Glomerular endothelial cell (primary cell): ENCODE data around the gene CDV3. TPM values are rescaled to one million over a fixed set of nuclear protein-coding genes. Genes with fewer than 3 reads are reported as not detected.
"Not testable (repeated sequence)": the region's sequence is repeated elsewhere in the genome, so short reads cannot be mapped to it uniquely, and the experiment has no call there.

Source experiments
- DNase-seq: peaks from one replicate; pipeline ENCODE4 v3.0.0-alpha.2; 2011; ENCODE audit warnings: low read depth, low spot score; ENCODE audit errors: extremely low read depth
- total RNA-seq: library from RNA; depleted of rRNA; stranded (reverse); fragments of >200 nt; gene quantifications from 2 replicates; pipeline ENCODE4 v1.2.3, GENCODE V29; 2015

The CDV3 gene
- total RNA-seq = 173 and 189 TPM in 2 replicates

- no peak for DNase-seq
Measured at GRCh38 chr3:133573629-133574194, at the start of gene CDV3. Gene CDV3 (plus strand): TSS chr3:133573686. CDS start chr3:133574045, 359 bp downstream.

GRCh38 chr3:133523758-133524157 is 49.7 kb upstream of the CDV3 start:
- DNase-seq = not testable (repeated sequence)

DNA sequence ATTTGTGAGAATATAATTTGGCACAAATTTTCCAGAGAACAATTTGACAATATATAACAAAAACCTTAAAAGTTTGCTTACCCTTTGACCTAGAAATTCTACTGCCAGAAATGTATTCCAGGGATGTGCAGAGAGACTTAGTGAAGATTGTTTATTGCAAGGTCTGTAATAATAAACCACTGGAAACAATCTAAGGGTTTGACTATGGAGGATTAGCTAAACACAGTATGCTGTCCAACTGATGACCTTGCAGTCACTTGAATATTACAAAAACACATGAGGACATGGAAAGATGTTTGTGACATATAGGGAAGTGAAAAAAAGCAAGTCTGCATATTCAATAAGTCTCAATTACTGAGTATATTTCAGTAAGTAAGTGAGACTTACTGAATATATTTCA is 48.1 kb upstream of the CDV3 start:
- DNase-seq = no peak

- DNase-seq = no peak
Measured at GRCh38 chr3:133527081-133527715, 46.3 kb upstream of the CDV3 start.

DNA sequence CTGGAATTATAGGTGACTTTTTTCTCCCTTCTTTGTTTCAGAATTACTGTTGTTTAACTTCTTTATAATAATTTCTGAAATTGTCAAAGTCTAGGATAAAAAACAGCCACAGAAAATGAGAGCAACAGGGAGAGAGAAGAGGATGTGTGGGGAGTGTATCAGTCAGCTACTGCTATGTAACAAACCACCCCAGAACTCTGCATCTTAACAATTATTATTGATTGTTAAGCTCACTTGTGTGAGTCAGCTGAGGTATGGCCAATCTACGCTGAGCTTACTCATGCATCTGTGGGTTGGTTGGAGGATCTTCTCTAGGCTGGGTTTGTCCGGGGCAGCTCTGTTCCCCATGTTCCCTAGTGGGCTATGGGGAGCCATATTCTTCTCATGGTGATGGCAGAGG is 43.7 kb upstream of the CDV3 start:
- DNase-seq = no peak

- DNase-seq = no peak
Measured at GRCh38 chr3:133531981-133532380, 41.5 kb upstream of the CDV3 start.

GRCh38 chr3:133532951-133533350 is 40.5 kb upstream of the CDV3 start:
- no peak for DNase-seq

GRCh38 chr3:133535971-133536881 is 37.3 kb upstream of the CDV3 start:
- no peak for DNase-seq

DNA sequence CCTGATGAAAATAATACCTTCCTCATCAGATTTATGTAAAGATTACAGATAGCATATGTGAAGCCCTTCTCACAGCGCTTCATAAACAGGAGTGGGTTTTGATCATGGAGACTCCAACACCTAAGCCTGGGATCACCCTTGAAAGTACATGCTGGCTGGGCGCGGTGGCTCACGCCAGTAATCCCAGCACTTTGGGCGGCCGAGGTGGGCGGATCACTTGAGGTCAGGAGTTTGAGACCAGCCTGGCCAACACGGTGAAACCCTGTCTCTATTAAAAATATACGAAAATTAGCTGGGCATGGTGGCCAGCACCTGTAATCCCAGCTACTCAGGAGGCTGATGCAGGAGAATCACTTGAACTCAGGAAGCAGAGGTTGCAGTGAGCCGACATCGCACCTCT is 36.4 kb upstream of the CDV3 start:
- not testable (repeated sequence) for DNase-seq

DNA sequence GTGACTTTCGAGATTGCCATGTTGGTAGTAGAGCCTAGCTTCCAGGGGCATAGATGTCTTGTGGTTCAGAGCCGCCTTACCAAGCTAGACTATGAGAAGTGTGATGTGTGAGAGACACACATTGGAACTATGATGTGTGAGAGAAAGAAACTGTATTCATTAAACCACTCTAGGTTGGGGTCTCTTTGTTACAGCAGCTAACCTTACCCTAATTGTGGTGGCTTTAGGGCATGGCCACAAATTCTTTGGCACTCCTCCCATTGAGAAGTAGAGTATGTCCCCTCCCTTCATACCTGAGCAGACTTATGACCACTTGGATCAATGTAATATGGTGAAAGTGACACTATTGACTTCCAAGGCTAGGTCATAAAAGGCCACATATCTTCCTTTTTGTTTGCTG is 35.3 kb upstream of the CDV3 start:
- no peak for DNase-seq

- DNase-seq = peak; percentile 89
Measured at GRCh38 chr3:133540896-133541674, 32.4 kb upstream of the CDV3 start.

DNA sequence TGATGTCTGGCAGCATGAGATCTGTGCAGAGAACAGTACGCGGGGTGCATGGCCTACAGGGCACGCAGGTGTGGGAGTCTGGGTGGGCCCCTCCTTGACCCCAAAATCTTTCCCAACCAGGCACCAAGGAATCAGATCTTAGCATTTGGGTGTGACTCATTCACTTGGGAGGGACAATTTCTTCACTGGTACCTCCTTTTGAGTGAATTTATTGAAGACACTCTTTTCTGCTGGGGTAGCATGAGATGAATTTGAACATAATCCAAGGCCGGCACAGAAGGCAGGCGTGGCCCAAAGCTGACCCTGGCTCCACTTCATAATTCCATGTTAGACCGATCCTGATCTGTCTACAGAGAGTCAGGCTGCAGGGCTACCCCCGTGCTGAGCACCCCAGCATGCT is 30.6 kb upstream of the CDV3 start:
- no peak for DNase-seq

DNA sequence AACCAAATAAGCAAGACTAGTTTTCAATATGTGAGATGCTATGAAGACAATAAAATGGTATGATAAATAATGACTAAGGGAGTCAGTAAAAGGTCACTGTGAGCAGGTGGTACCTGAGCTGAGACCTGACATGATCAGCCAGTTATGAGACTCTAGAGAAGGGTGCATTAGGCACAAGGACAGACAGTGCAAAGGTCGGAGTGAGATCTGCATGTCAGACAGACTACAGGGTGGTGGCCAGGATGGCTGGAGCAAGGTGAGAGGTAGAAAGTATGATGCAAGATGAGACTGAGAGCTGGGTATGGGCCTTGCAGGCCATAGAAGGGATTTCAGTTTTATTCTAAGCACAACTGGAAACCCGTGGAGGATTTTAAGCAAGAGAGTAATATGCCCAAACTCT is 28.5 kb upstream of the CDV3 start:
- DNase-seq = not testable (repeated sequence)

DNA sequence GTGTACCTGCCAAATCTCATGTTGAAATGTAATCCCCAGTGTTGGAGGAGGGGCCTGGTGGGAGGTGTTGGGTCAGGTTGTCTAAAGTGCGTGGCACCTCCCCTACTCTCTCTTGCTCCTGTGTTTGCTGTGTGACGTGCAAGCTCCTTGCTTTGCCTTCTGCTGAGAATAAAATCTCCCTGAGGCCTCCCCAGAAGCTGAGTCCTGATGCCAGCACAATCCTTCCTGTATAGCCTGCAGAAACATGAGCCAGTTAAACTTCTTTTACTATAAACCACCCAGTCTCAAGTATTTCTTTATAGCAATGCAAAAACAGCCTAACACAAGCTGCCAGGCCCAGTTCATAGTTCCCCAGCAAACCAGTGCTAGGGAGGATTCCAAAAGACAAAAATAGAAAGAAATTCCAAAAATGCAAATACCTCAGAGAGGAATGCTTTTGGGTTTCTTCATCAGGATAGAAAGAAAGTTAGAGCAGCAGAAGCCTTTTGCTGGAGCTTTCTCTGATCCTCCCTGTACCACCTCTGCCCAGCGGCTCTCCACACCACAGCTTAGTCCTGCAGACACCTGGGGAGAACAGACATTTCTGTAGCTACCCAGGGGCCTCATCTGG is 25.9 kb upstream of the CDV3 start:
- no peak for DNase-seq

DNA sequence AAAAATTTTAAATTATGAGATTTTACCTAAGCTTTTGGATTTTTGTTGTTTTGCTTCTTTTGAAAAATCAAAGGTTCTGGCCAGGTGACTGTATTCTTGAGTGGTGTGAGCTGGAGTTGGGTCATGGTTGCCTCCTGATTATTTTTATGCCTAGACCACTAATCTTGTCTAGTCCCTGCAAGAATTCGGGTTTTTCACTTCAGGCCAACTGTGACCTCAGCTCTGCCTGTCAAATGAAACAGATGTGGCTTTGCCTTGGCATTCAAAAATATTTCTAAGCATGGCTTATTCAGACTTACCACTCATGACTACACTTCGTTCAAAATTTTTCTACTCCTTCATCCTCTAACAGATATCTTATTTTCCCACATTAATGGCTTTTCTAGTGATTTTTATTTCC is 25.4 kb upstream of the CDV3 start:
- no peak for DNase-seq

- no peak for DNase-seq
Measured at GRCh38 chr3:133549565-133549964, 23.9 kb upstream of the CDV3 start.

- DNase-seq = not testable (repeated sequence)
Measured at GRCh38 chr3:133551589-133551988, 21.9 kb upstream of the CDV3 start.

DNA sequence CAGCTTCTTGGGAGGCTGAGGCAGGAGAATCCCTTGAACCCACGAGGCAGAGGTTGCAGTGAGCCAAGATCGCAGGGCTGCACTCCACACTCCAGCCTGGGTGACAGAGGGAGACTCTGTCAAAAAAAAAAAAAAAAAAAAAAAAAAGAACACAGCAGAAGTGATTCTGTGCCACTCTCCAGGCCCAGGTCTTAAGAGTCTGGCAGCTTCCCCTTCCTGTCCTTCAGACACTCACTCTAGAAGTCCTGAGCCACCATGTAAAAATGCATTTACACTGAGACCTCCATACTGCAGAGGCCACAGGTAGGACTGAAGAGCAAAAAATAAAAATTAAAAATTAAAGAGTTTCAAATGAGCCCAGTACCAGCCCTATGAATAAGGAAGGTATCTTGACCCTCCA is 11.8 kb upstream of the CDV3 start:
- DNase-seq = no peak

DNA sequence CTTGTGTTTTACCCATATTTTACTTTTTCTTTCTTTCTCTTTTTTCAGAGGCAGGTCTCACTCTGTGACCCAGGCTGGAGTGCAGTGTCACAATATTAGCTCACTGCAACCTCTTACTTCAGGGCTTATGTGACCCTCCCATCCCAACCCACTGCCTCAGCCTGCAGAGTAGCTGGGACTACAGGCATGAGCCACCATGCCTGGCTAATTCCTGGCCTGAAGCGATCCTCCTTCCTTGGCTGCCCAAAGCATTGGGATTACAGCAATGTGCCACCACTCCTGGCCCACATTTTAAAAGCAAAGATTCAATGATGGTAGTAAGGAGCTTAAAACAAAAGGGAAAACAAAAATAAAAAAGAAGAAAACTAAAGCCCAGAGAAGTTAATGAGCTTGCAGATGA is 11.1 kb upstream of the CDV3 start:
- no peak for DNase-seq

DNA sequence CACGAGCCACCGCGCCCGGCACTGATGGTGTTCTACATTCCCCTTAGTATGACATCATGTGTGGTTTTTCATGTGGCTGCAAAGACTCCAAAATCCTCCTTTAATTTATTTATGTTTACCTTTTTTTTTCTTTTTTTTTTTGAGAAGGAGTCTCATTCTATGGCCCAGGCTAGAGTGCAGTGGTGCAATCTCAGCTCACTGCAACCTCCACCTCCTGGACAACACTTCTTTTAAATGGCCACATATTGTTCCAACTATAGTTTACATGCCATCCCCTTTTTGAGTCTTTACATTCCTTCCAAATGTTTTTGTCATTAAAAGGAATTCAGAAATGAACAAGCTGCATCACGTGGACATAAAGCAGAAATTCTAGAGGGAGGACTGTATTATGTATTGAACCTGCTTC is 10.3 kb upstream of the CDV3 start:
- no peak for DNase-seq

- no peak for DNase-seq
Measured at GRCh38 chr3:133563816-133564215, 9.7 kb upstream of the CDV3 start.
